ENCODE results near the gene DSTN. TPM values are rescaled to one million over a fixed set of nuclear protein-coding genes. Genes with fewer than 3 reads are reported as not detected.

The DSTN gene
- total RNA-seq, 1 donor from 2014 or later, result 878 TPM

DNA sequence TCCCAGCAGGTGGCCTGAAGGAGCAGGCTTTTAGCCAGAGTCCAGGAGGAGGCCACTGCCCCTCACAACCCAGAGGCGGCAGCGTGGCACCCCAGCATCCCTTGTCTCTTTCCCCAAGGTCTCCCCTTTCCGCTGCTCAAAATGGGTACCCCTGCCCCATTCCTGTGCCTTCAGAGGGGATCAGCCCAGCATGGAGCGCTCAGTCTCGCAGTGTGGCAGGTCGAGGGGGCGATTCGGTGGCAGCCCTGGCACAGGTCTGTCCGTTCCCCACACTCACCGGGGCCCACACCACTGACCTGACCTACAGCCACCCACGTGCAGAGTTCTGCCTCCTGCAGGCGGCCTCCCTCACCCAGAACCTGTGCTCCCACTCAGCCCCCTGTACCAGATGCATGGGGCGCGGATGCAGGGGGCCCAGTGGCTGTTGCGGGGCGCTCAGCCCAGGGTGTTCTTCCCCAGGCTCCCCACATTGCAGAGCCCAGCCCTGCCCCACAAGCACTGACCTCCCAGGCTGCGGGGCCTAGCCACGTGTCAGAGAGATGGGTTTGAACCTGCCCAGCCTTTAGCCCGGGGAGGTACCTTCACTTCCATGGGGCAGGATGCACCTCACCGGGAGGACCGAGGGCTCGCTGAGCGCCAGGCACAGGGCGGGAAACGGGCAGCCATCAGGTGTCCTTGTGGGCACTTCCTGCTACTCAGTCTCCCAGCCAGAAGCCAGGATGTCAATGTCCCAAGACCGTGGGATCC lies 41.8 kb downstream of the DSTN start:
- DNase-seq (ENCODE audit: low spot score), result no peak

DNA sequence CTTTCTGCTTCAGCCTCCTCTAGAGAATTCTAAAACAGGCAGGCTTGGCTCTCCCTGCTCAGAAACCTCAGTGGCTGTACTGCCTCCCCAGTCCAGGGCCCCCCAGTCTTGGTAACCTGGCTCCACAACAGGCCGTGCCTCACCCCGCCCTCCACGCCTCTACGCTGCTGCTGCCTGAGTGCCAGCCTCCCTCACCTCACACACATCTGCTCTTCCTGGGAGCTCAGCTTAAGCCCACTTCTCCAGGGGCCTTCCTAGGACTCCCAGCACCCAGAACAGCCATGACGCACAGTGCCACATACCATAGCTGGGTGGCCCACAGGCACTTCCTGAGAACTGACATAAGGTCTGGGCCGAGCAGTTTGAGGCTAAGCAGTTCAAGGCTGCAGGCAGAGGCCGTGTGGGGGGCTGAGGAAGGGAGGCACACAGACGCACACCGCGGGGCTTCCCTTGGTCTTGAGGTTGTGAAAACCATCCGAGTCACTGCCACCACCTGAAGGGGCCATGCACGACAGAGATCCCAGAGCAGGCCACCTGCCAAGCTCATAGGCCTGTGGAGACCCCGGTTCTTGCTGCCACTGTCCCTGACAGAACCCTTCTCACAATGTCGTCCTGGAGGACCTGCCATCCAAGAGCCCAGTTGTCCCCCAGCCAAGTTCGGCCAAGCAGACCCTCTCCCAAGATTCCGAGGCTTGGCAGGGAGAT lies 42.6 kb downstream of the DSTN start:
- peak; percentile 75 for DNase-seq (ENCODE audit: low spot score)

DNA sequence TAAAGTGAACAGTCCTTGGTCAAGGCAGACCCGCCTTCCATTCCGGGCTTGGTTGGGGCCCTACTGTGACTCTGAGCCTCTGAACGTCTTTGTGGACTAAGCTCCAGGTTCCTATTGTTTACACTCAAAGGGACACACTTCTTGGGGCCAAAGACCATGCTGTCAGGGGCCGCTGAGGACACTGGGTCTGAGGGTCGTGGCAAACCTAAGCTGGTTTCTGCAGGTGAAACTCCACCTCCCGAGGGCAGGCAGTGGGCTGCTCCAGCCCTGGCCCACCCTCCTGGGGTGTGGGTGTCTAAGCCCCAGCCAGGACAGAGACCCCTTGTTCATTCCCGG lies 43.1 kb downstream of the DSTN start:
- DNase-seq (ENCODE audit: low spot score), result no peak

DNA sequence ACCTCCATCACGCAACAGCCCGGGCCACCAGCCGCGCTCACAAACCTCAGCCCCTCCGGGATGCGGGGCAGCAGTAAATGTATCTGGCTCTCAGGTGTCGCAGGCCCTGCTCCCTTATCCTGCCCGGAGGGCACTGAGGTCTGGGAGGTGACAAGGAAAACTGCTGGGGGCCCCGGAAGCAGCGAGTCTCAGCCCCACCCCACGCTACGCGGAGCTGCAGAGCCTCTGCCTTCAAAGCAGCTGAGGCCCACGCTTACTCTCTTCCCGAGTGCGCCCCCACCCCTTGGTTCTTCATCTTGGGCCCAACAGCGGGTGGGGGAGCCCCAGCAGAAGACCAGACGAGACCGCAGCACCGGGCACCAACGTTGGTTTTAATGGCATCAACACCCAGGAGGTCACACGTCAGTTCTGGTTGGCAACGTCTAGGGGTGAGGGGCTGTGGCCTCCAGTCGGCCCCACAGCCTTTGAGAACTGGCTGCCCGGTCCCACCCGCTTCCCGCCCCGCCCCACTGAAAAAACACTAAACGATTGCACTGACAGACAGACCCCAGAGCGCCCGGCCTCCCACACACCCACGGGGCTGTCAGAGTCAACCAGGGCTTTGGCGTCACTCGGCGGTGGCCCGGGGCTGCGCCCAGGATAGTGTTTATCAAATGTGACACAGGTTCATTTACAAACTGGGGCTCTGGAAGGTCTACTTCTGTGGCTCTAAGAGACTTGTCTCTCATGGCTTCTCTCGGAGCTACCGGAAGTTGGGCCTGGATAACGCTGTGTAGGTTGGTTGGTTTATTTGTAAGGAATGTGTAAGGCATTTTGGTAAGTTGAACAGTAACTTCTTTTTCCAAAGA lies 43.7 kb downstream of the DSTN start:
- no peak for DNase-seq (ENCODE audit: low spot score)

DNA sequence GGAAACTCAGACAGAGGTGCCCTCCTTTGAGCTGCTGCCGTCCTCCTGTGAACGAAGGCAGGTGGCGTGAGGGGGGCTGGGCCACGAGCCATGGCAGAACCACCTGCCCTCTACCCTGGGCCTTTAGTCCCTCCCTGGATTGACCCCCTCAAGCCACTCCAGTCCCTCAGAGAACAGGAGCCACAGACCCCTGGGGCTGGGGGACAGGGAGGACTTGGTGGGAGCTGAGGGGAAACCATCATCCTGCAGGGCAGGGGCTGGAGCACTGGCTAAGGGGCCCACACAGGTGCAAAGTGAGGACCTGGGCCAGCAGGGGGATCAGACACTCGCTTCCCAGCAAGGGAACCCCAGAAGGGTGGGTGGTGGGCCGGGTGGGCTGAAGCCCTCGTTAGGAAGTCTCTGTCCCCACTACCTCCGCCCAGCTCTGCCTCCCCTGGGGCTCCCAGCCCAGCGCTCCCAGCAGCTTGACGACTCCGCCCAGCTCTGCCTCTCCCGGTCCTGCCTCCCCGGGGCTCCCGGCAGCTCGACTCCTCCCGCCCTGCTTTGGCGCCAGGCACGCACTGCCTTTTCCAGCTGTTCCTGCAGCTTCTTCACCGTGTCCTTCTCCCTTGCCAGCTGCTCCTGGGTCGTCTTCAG lies 44.4 kb downstream of the DSTN start:
- peak; percentile 82 for DNase-seq (ENCODE audit: low spot score)

DNA sequence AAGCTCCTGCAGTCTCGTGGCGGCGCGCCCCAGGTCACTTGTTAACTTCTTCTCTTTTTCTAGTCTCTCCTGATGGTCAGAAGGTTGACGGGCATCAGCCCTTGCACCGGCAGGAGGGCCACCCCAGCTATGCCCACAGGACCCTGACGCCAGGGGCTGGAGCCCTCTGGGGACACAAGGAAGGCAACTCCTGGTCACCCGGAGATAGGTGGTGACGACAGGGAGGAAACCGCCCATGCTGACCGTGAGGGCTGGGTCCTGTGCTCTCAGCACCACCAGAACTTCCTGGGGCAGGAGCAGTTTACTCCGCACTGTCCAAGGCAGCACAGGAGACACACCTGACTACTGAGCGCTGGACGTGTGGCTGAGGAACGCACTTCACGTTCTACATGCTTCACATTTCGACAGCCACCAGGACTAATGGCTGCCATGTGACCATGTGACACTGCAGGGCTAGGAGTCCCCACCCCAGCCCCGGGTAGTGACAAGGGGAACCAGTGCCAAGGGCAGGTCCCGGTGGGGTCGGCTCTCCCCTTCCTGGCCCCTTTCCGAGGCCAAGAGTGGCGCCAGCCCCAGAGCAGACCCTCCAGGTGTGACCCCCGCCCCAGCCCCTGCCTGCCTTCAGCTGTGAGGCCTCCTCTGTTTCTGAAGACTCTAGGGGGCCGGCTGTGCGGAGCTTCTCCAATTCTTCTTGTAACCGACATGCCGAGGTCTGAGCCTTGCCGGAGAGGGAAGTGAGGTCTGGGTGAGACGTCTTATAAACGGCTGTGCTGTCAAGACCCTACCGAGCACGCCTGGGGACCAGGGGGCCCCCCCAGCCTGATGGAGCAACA lies 45.2 kb downstream of the DSTN start:
- DNase-seq (ENCODE audit: low spot score), result no peak

DNA sequence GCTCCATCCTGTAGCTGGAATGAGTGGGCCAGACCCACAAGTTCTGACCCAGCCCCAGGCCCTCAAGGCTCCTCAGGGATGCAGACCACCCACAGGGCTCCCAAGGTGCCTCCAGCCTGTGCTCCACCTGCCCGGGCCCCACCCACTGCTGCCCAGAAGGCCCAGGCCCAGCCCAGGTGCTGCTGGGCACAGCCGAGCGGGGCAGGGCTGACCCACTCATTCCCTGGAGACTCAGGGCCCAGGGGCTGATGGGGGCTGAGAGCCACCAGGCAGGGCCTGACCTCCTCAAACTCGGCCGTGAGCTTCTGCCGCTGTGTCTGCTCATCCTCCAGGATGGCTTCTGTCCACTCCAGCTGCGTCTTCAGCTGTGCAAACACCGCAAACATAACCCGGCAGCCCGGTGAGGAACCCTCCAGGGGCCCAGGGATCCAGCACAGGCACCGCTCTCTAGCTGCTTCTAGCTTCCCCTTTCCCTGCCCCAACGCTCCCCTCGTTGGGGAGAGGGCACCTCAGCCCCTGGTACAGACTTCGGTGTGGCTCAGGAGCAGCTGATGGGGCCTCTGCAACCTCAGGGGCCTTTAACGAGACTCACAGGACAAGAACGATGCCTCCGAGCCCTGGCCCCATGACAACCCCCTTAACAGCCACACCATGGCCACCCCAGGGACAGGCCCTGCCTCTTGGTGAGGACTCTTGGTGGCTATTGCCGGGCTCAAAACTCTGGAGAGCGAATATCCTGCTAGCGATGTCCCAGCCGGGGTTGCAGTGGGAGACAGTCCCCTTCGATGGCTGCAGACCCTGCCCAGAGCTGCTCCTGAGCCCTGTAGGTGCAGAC lies 46.0 kb downstream of the DSTN start:
- DNase-seq (ENCODE audit: low spot score), result no peak

DNA sequence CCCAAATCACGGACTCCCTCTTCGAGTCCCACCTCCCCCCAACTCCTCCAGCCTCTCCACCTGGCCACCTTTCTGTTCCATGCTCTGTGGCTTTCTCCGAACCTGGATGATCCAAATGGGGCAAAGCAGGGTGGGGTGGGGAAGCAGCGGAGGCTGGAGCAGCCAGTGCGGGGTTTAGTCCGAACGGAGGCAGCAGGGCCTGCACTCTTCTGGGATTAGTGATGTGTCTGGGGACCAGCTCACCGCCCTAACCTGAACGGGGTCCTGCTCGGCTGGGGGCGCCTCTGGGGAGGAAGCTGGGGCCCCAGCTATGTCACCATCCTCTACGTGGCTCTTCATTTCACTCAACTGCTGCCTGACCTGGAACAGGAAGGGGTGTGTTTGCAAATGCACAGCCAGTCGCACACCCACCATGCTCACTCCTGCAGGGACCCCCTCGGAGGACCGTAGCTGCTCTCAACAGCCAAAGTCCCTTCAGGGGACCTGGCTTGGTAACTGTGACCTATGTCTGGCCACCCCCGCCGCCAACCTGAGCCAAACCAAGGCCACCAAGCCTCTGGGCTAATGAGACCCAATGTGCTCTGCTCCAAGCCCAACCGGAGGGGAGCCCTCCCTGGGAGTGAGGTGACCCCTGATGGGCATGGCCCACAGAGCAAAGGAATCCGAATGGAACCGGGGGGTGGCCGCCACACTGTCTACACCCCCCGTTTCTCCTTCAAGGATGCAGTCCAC lies 46.8 kb downstream of the DSTN start:
- no peak for DNase-seq (ENCODE audit: low spot score)

DNA sequence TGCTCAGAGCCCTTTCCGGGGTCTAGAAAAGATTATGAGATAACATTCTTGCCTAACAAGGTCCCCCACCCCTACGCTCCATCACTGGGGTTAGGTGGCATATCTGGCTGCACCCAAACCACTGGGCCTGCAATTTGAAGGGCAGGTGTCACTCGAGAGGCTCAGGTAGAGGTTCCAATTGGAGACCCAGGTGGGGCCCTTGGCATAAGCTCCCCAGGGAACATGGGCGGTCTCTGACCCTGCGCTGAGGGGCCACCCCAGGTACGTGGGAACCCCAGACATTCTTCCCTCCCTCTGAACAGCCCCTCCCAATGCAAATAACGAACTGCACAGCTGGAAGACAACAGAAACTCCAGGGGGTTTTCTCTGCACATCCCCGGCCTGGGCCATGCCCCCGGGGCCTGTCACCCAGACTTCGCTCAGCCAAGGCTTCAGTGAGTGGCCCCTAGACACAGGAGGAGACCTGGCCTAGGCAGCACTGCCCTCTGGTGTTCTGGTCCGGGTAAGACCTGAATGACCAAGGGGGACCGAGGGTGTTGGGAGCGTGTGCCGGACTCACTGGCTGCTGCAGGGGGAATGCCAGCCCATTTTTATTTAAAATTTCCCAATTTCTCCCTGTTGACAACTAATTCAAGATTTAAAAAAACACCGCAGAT lies 47.5 kb downstream of the DSTN start:
- DNase-seq (ENCODE audit: low spot score), result no peak

DNA sequence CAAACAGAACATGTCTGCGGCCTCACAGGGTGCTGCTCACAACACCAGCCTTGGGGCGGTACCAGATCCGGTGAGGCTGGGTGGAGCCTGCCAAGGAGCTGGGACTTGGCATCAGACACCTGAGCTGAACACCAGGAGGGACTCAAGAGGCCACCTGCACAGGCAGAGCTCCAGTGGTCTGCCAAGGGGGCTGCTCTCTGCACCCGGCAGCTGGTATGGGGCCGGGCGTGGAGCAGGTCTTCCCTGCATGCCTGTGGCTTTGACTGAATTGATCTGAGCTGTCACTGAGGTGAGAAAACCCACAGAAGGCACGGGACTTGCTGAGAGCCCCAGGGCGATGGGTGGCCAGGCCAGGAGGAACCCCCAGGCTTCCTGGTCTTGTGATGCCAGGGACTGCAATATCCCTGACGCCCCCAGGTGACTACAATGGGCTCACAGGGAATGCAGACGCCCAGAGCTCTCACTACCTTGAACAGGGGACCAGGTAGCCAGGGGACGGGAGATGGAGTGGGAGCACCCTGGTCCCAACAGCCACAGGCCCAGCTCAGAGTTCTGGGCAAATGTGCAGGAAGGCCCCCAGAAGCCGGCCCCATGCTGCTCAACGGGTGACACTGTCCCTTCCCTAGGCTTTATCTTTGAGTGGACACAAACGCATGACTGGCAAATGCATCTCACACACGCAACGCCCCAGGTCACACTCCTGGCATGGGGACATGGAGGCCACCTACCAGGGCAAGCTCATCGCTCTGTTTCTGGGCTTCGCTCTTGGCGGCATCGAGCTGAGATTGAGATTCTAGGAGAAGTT lies 48.2 kb downstream of the DSTN start:
- DNase-seq (ENCODE audit: low spot score), result no peak

DNA sequence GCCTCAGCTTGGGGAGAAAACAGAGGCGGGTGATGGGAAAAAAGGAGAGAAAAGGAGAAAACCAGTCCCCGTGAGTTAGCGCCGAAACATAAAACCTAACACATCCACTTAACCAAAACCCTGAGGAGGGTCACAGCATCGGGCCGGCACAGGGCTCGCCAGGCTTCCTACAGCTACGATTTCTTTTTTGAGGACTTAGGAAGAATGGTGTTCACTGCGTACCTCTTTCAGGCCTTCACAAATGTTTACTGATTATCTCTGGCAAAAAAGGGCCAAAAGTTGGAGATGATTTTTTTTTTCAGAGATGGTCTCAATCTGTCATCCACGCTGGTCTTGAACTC lies 48.8 kb downstream of the DSTN start:
- no peak for DNase-seq (ENCODE audit: low spot score)

DNA sequence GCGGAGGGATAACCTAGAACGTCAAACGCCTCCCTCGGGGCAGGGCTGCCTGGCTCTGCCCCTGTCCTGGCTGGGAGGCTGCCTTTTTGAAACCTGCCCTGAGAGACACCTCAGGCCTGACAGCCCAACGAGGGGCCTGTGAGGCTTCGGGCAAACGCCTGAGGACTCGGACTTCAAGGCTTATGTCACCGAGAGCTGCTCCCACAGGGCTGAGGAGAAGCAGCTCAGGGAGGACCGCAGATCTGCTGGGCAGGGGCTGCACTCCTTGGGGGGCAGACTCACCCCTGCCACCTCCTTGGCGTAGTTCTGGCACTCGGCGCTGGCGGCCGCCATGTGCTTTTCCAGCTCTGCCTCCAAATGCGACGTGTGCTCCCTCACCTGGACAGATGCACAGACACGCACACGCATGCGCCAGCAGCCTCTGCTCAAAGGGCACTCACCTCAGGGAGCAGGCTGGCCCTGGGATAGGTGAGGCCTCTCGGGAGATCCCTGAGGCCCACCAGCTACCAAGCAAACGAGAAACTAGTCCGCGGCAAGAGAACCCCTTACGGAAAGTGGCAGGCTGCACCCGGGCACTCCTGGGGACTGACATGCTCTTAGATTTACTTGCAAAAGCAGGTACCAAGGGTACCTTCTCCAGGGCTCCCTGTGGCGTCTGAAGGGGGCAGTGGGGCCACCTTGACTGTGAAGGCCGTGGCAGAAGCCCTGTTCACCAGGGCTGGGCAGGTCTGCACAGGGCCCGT lies 49.6 kb downstream of the DSTN start:
- DNase-seq (ENCODE audit: low spot score), result no peak

DNA sequence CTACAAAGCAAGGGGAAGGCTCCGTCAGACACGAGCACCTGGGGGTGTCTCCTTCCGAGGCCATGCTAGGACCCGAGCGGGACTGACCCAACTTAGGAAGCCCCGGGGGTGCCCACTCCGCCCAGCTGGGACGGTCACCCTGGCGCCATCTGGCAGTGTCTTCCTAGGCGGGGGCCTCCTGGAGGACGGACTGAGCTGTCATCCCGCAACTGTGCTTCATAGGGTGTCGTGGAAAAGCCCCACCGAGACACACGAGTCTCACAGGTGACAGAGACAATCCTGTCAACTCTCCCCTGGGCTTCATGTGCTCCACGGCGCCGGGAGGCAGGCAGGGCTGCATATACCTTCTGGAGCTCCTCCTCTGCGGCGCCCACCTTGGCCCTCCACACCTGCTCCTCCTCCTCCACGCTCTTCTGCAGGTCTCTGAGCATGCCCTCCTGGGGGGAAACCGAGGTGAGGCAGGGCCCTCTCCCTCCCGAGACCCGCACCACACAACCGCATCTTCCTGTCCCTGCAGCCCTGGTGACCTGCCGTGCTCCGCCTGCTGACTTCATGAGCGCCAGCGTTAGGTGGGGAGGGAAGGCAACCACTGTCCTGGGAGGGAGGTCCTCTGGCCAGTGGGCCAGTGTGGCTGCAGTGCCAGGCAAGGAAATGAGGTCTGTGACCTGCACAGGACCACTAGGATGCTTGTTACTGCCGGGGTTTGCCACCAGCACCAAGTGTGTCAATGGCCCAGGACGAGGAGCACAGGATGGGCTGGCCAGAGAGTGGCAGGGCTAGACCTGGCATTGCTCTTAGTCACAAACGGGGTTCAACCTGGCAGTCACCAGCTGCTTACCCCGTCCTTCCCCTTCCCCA lies 50.7 kb downstream of the DSTN start:
- DNase-seq (ENCODE audit: low spot score), result no peak

DNA sequence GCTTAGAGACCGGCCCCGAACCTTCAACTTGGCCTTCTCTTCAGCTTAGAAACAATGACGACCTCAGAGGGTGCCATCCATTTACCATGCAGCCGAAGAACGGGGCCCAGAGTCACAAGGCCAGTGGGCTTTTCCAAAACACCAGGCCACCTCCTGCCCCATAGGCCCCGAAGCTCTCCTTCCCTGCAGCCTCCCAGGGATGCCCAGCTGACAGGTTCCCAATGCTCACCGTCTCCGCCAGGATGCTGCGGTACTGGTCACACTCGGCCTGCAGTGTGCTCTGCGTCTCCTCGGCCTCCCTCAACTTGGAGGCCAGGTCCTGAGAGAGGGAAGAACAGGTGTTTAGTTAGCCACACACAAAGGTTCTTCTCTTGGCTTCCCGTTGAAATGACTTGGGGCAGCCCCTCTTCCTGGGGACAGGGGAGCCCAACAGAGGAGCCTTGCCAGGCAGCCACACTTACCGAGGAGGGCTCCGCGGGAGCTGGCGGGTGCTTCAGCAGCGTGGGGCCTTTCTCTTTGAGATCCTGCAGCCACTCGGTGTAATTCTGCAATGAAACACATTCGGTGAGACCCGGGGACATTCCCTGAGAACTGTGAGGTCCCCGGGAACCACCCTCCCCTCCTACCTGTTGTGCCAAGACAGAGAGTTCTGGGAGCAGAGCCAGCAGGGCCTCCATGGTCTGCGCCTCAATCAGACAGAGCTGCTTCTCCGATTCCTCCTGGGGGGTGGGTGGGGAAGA lies 51.5 kb downstream of the DSTN start:
- no peak for DNase-seq (ENCODE audit: low spot score)

DNA sequence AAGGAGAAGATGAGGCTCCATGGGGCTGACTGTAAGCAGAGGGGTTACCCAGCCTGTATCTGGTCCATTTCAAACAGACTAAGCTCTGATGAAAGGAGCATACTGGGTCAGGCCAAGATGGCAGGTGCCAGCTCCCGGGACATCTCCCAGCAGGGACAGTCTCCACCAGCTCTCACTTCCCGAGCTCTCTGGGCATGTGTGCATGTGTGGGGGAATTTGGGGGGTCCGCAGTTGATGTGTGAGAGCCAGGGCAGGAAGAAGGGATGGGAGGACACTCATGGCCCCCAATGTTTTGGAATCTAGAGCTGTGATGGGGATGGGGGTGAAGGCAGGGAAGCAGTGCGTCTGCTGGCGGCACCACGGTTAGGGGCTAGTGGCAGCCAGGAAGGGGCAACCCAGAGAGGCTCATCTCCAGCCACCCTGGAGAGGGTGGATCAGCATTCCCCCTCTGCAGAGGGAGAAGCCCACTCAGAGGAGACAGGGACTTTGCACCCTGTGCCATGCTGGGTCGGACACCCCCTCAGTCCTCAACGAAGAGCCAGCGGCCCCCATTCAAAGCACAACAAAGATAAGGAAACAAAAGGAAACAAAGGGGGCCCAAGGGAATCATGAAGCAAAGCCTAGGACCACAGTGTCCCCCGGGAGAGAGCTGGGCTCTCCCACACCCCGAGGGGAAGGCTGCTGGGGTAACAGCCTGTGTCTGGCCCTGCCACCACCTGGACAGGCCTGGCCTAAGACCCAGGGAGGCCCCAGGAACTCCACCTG lies 52.4 kb downstream of the DSTN start:
- DNase-seq (ENCODE audit: low spot score), result no peak
